ENCODE measurements around the gene GALNT9. TPM values are rescaled to one million over a fixed set of nuclear protein-coding genes. Genes with fewer than 3 reads are reported as not detected.
A peak's percentile ranks its signal among the peaks of the same experiment; 100 is the strongest.

The GALNT9 gene
- total RNA-seq, 2 donors from 2014 or later: 4.0 to 10.8 TPM

- Histone ChIP-seq H3K27ac (no peak overlapping the region), H3K4me3 (peak overlapping the region in 1 of 2 donors; percentile 17), H3K9me3 (no peaks in the 10 kb centered on the region), H3K4me1 (peaks cover 0 to 9% of the 10 kb centered on the region in 2 donors), H3K36me3 (peaks cover 8% of the 10 kb centered on the region), H3K27me3 (no peaks in the 10 kb centered on the region)
- TF ChIP-seq CTCF (IDR thresholded peaks at IDR 0.05): peak; percentile 93 to 94
- no peak for DNase-seq (ENCODE audit: low spot score)
Measured at GRCh38 chr12:132153501-132154340, 175.7 kb downstream of the GALNT9 start.

GRCh38 chr12:132152953-132153352 is 176.4 kb downstream of the GALNT9 start:
- DNase-seq (ENCODE audit: low spot score): no peak
- Histone ChIP-seq H3K27me3 (no peaks in the 10 kb centered on the region), H3K27ac (no peak overlapping the region), H3K4me1 (peaks cover 0 to 9% of the 10 kb centered on the region in 2 donors), H3K36me3 (peaks cover 4% of the 10 kb centered on the region), H3K4me3 (no peak overlapping the region), H3K9me3 (no peaks in the 10 kb centered on the region)
- TF ChIP-seq CTCF (IDR thresholded peaks at IDR 0.05): no peak

GRCh38 chr12:132152411-132152821 is 177.0 kb downstream of the GALNT9 start:
- no peaks in the 10 kb centered on the region for H3K27me3 ChIP-seq
- H3K4me1 ChIP-seq: peaks cover 0 to 9% of the 10 kb centered on the region in 2 donors
- no peak overlapping the region for H3K27ac ChIP-seq
- no peak overlapping the region for H3K4me3 ChIP-seq
- H3K36me3 ChIP-seq: no peaks in the 10 kb centered on the region
- no peak for DNase-seq (ENCODE audit: low spot score)
- no peak for TF ChIP-seq CTCF (IDR thresholded peaks at IDR 0.05)
- no peaks in the 10 kb centered on the region for H3K9me3 ChIP-seq

- Histone ChIP-seq H3K4me1 (peaks cover 0 to 9% of the 10 kb centered on the region in 2 donors), H3K27ac (no peak overlapping the region), H3K36me3 (no peaks in the 10 kb centered on the region), H3K27me3 (no peaks in the 10 kb centered on the region), H3K9me3 (no peaks in the 10 kb centered on the region), H3K4me3 (no peak overlapping the region)
- no peak for TF ChIP-seq CTCF (IDR thresholded peaks at IDR 0.05)
- DNase-seq (ENCODE audit: low spot score): no peak
Measured at GRCh38 chr12:132151766-132152410, 177.5 kb downstream of the GALNT9 start.

- Histone ChIP-seq H3K36me3 (no peaks in the 10 kb centered on the region), H3K27me3 (no peaks in the 10 kb centered on the region), H3K9me3 (no peaks in the 10 kb centered on the region), H3K27ac (no peak overlapping the region), H3K4me1 (peaks cover 0 to 9% of the 10 kb centered on the region in 2 donors), H3K4me3 (no peak overlapping the region)
- TF ChIP-seq CTCF (IDR thresholded peaks at IDR 0.05): no peak
- no peak for DNase-seq (ENCODE audit: low spot score)
Measured at GRCh38 chr12:132151145-132151765, 178.1 kb downstream of the GALNT9 start.
